ENCODE measurements around the gene ZDHHC7.

ZDHHC7 gene

GRCh38 chr16:85051683-85052082 lies 40.3 kb upstream of the ZDHHC7 start:
- no peaks in the 10 kb centered on the region for H4K20me1 ChIP-seq (ENCODE audit: insufficient read depth)
- H3K4me2 ChIP-seq, result no peak overlapping the region
- no peak overlapping the region for H3K27ac ChIP-seq
- no peak overlapping the region for H2AFZ ChIP-seq (ENCODE audit: low read depth)
- H3K4me3 ChIP-seq (IDR thresholded peaks at IDR 0.05; ENCODE audit: insufficient read depth, low read depth, low read length), result no peak overlapping the region
- peaks cover 14% of the 10 kb centered on the region for H3K4me1 ChIP-seq (ENCODE audit: low read depth, poor library complexity, severe bottlenecking)
- no peaks in the 10 kb centered on the region for H3K27me3 ChIP-seq (ENCODE audit: insufficient read depth, low read depth)
- H3K36me3 ChIP-seq (ENCODE audit: insufficient read depth), result no peaks in the 10 kb centered on the region
- H3K79me2 ChIP-seq (ENCODE audit: insufficient read depth, low read depth), result no peaks in the 10 kb centered on the region
- H3K9ac ChIP-seq, result no peak overlapping the region
- TF ChIP-seq CTCF (conservative IDR thresholded peaks at IDR 0.05; ENCODE audit: low read depth, low read length), result no peak

DNA sequence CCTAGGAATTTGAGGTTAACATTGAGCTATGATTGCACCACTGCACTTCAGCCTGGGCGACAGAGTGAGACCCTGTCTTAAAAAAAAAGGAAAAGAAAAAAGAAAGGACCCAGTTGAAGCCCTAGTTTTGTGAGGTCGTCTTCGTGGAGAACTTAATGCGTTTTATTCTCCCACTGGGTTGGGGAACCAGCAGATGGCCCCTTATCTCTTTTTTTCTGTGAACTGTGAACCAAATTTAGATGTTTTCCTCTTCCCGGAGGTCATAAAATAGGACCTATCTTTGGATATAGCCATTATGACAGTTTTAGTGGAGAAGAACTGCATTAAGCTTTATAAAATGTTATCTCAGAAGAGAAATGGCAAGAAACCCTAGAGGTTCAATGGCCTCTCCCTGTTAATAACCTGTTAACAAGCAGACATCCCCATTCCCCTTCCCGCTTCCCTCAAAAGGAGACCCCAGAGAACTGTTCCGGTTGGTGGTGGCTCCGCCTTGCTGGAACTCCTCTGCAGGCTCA lies 39.8 kb upstream of the ZDHHC7 start:
- TF ChIP-seq CTCF (conservative IDR thresholded peaks at IDR 0.05; ENCODE audit: low read depth, low read length), result no peak

GRCh38 chr16:85049706-85050305 lies 38.5 kb upstream of the ZDHHC7 start:
- Histone ChIP-seq H3K9ac (no peak overlapping the region), H3K4me2 (no peak overlapping the region), H3K27ac (no peak overlapping the region), H2AFZ (ENCODE audit: low read depth) (no peak overlapping the region), H4K20me1 (ENCODE audit: insufficient read depth) (no peaks in the 10 kb centered on the region), H3K4me1 (ENCODE audit: low read depth, poor library complexity, severe bottlenecking) (peaks cover 3% of the 10 kb centered on the region), H3K27me3 (ENCODE audit: insufficient read depth, low read depth) (no peaks in the 10 kb centered on the region), H3K4me3 (IDR thresholded peaks at IDR 0.05; ENCODE audit: insufficient read depth, low read depth, low read length) (no peak overlapping the region), H3K36me3 (ENCODE audit: insufficient read depth) (no peaks in the 10 kb centered on the region), H3K79me2 (ENCODE audit: insufficient read depth, low read depth) (no peaks in the 10 kb centered on the region)
- TF ChIP-seq CTCF (conservative IDR thresholded peaks at IDR 0.05; ENCODE audit: low read depth, low read length), result no peak

More for the DNA sequence above, 39.8 kb upstream of the ZDHHC7 start:
- no peak overlapping the region for H3K4me3 ChIP-seq (IDR thresholded peaks at IDR 0.05; ENCODE audit: insufficient read depth, low read depth, low read length)
- H2AFZ ChIP-seq (ENCODE audit: low read depth), result no peak overlapping the region
- H3K36me3 ChIP-seq (ENCODE audit: insufficient read depth), result no peaks in the 10 kb centered on the region
- no peak overlapping the region for H3K9ac ChIP-seq
- H3K27ac ChIP-seq, result no peak overlapping the region
- H4K20me1 ChIP-seq (ENCODE audit: insufficient read depth), result no peaks in the 10 kb centered on the region
- peaks cover 14% of the 10 kb centered on the region for H3K4me1 ChIP-seq (ENCODE audit: low read depth, poor library complexity, severe bottlenecking)
- H3K4me2 ChIP-seq, result no peak overlapping the region
- no peaks in the 10 kb centered on the region for H3K79me2 ChIP-seq (ENCODE audit: insufficient read depth, low read depth)
- no peaks in the 10 kb centered on the region for H3K27me3 ChIP-seq (ENCODE audit: insufficient read depth, low read depth)

DNA sequence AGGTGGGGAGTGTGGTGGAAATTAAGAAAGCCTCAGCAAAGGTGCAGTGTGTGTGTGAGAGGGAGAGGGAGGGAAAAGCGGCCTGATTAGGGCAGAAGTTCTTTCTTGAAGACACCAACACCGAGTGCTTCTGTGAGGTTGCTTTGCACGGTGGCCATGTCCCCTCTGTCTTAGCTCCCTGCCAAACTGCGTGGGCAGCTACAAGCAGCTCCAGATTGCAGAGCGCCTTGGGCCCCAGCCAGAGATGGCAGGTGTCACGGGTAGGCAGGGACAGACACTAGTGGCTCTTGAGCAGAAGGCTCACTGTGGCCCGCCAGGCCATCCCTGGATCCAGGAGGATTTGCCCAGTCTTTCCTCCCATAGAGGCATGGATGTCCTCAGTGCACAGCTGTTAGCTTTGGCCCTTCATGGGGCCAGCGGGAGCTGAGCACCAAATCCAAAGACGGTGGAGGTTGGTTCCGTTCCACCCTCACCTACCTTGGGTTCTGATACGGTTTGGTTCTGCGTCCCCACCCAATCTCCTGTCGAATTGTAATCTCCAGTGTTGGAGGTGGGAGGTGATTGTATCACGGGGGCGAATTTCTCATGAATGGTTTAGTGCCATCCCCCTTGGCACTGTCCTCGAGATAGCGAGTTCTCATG lies 37.7 kb upstream of the ZDHHC7 start:
- H4K20me1 ChIP-seq (ENCODE audit: insufficient read depth), result no peaks in the 10 kb centered on the region
- no peak overlapping the region for H3K9ac ChIP-seq
- no peak overlapping the region for H3K4me3 ChIP-seq (IDR thresholded peaks at IDR 0.05; ENCODE audit: insufficient read depth, low read depth, low read length)
- H3K27ac ChIP-seq, result no peak overlapping the region
- no peaks in the 10 kb centered on the region for H3K79me2 ChIP-seq (ENCODE audit: insufficient read depth, low read depth)
- no peak overlapping the region for H3K4me2 ChIP-seq
- no peak overlapping the region for H2AFZ ChIP-seq (ENCODE audit: low read depth)
- H3K4me1 ChIP-seq (ENCODE audit: low read depth, poor library complexity, severe bottlenecking), result no peaks in the 10 kb centered on the region
- TF ChIP-seq CTCF (conservative IDR thresholded peaks at IDR 0.05; ENCODE audit: low read depth, low read length), result no peak
- H3K36me3 ChIP-seq (ENCODE audit: insufficient read depth), result no peaks in the 10 kb centered on the region
- no peaks in the 10 kb centered on the region for H3K27me3 ChIP-seq (ENCODE audit: insufficient read depth, low read depth)

All from KMS-11 (cell line).